Measurements from ENCODE around the gene AHDC1. TPM values are rescaled to one million over a fixed set of nuclear protein-coding genes. Genes with fewer than 3 reads are reported as not detected.

AHDC1 gene
- total and polyA plus RNA-seq, 9 of the 15 experiments (the other 6 are each of a cell fraction or from before 2014, with no cell fraction given) = 0.21 to 36.4 (median 4.7) TPM

- POLR2A ChIA-PET = interaction anchor here (0.6 to 1.2 kb wide), 2 partner anchors 12 to 15 kb away, joined by 4 to 5 read pairs; no protein-coding TSS in a partner anchor
- no peaks in the 10 kb centered on the region for H3K36me3 ChIP-seq (ENCODE audit: control insufficient read depth, insufficient read depth, low read length)
- CTCF ChIA-PET (ENCODE audit: low intra/inter-chr PET ratio) = interaction anchor here (0.6 kb wide), 1 partner anchor 980 kb away, joined by 4 read pairs; no protein-coding TSS in a partner anchor
- intact Hi-C loops (cut with micrococcal nuclease) (no loop called here), in situ Hi-C loops (cut with MboI) (no loop called here)
- H3K4me1 ChIP-seq (replicated peaks in 1 of 2; ENCODE audit: control insufficient read depth in 2 of 2, insufficient read depth in 2 of 2, low read length in 2 of 2) = peaks cover 13 to 17% of the 10 kb centered on the region in 2 experiments; a peak in 4 of 5 replicates
- ATAC-seq = peak; percentile 38
- peak overlapping the region; percentile 15; the same call in 1 of the 2 replicates for H3K4me3 ChIP-seq
- H3K9ac ChIP-seq (ENCODE audit: insufficient read depth in 1 of 2, low read depth in 2 of 2, low read length in 2 of 2) = peak overlapping the region in 1 of 2 experiments; percentile 79; a peak in 3 of 4 replicates
- 33% methylated on average over 45 of the region's 63 CpGs for WGBS (ENCODE audit: insufficient coverage, low coverage, missing lambda C conversion rate)
- no peaks in the 10 kb centered on the region for H3K9me1 ChIP-seq (ENCODE audit: control insufficient read depth, insufficient read depth, low read length)
- peak in 2 of 4 experiments; percentile 68 for DNase-seq (ENCODE audit: extremely low read depth in 1 of 4, low spot score in 3 of 4)
- BruUV-seq (replicated peaks) = no TSS peak
- no peaks in the 10 kb centered on the region for H3K79me2 ChIP-seq (ENCODE audit: control insufficient read depth, insufficient read depth, low read length)
- peak overlapping the region; percentile 37 for H2AFZ ChIP-seq (ENCODE audit: low read depth, low read length)
- no peak for FAIRE-seq
- H4K20me1 ChIP-seq (replicated peaks; ENCODE audit: control insufficient read depth, insufficient read depth, low read length) = no peaks in the 10 kb centered on the region
- H3K27ac ChIP-seq (ENCODE audit: extremely low read depth, low read depth, low read length) = no peak overlapping the region
- no peaks in the 10 kb centered on the region for H3K9me3 ChIP-seq (replicated peaks; ENCODE audit: control insufficient read depth, insufficient read depth, low read depth, low read length)
- H3K27me3 ChIP-seq (ENCODE audit: control insufficient read depth in 2 of 2, insufficient read depth in 2 of 2, low read length in 2 of 2) = peaks cover 6 to 20% of the 10 kb centered on the region in 2 experiments; a peak in 3 of 5 replicates
- H3K4me2 ChIP-seq (ENCODE audit: insufficient read depth, low read length) = peak overlapping the region; percentile 36
- no peak for TF ChIP-seq SNRNP70 (optimal IDR thresholded peaks at IDR 0.05; ENCODE audit: low read depth, low read length)
- TF ChIP-seq ZHX1 (conservative IDR thresholded peaks at IDR 0.05; ENCODE audit: low read length) = no peak
- TF ChIP-seq ZNF57 (CRISPR knock-in tag; IDR thresholded peaks at IDR 0.05) = no peak
- TF ChIP-seq ZBTB33 (CRISPR knock-in tag; IDR thresholded peaks at IDR 0.05) = peak; percentile 84
- TF ChIP-seq SMAD1 (IDR thresholded peaks at IDR 0.05; ENCODE audit: low read depth, low read length, partially characterized antibody) = no peak
- TF ChIP-seq ZNF184 (CRISPR knock-in tag; IDR thresholded peaks at IDR 0.05) = no peak
- no peak for TF ChIP-seq U2AF1 (optimal IDR thresholded peaks at IDR 0.05; ENCODE audit: low read depth, low read length)
- TF ChIP-seq SMARCA4 (IDR thresholded peaks at IDR 0.05) = no peak
- TF ChIP-seq XRCC4 (IDR thresholded peaks at IDR 0.05; ENCODE audit: extremely low read depth, insufficient read depth, insufficient read length) = no peak
- 0 out of 2 replicates have a peak, but pooled peaks have one; percentile 11 for TF ChIP-seq CTBP1 (IDR thresholded peaks at IDR 0.05; ENCODE audit: borderline replicate concordance)
- no peak for TF ChIP-seq ELF4 (CRISPR knock-in tag; IDR thresholded peaks at IDR 0.05)
- TF ChIP-seq ZNF197 (CRISPR knock-in tag; IDR thresholded peaks at IDR 0.05; ENCODE audit: low read depth) = no peak
- peak; percentile 58 for TF ChIP-seq POLR2G (IDR thresholded peaks at IDR 0.05; ENCODE audit: low read depth, low read length)
- peak; percentile 59; the same call in 1 of the 2 replicates for TF ChIP-seq ZBTB7A (IDR thresholded peaks at IDR 0.05; ENCODE audit: borderline replicate concordance, control insufficient read depth, low read depth, low read length)
- peak; percentile 25; the same call in 1 of the 2 replicates for TF ChIP-seq PHF8 (IDR thresholded peaks at IDR 0.05; ENCODE audit: borderline replicate concordance, low read length)
Measured at GRCh38 chr1:27634177-27634984, 30.4 kb upstream of the AHDC1 start.

Measured in K562 (cell line).